H9 (cell line): ENCODE data around the gene BARHL2. TPM values are rescaled to one million over a fixed set of nuclear protein-coding genes. Genes with fewer than 3 reads are reported as not detected.

ENCODE experiments used
- DNase-seq: peaks from one replicate; pipeline ENCODE4 v3.0.0-alpha.2; 2017
- H2AFZ ChIP-seq: one replicate; pipeline ENCODE4 v1.6.1; 2013; ENCODE audit warnings: mild to moderate bottlenecking, low read length, control low read depth, moderate library complexity
- H2AK5ac ChIP-seq: 2 replicates; pipeline ENCODE4 v1.6.1; 2013; ENCODE audit warnings: low read length, control low read depth, mixed read lengths; ENCODE audit not compliant: insufficient read length
- H2BK120ac ChIP-seq: one replicate; pipeline ENCODE4 v1.6.1; 2013; ENCODE audit warnings: low read depth, mild to moderate bottlenecking, low read length, control low read depth, inconsistent platforms; ENCODE audit not compliant: poor library complexity, severe bottlenecking
- H2BK12ac ChIP-seq: 2 replicates; pipeline ENCODE4 v1.6.1; 2013; ENCODE audit warnings: low read length, control low read depth, mixed read lengths, low read depth; ENCODE audit not compliant: insufficient read length
- H2BK15ac ChIP-seq: 2 replicates; pipeline ENCODE4 v1.6.1; 2013; ENCODE audit warnings: low read depth, low read length, control low read depth
- H2BK20ac ChIP-seq: one replicate; pipeline ENCODE4 v1.6.1; 2013; ENCODE audit warnings: low read depth, mild to moderate bottlenecking, low read length, control low read depth, inconsistent platforms; ENCODE audit not compliant: poor library complexity, severe bottlenecking
- H2BK5ac ChIP-seq: 2 replicates; pipeline ENCODE4 v1.6.1; 2013; ENCODE audit warnings: low read length, control low read depth, mixed read lengths; ENCODE audit not compliant: insufficient read length
- H3K14ac ChIP-seq: 2 replicates; pipeline ENCODE4 v1.6.1; 2013; ENCODE audit warnings: low read length, control low read depth; ENCODE audit not compliant: insufficient read depth
- H3K18ac ChIP-seq: 2 replicates; pipeline ENCODE4 v1.6.1; 2013; ENCODE audit warnings: low read depth, mild to moderate bottlenecking, mixed read lengths, low read length, control low read depth; ENCODE audit not compliant: insufficient read length
- H3K23ac ChIP-seq: 2 replicates; pipeline ENCODE4 v1.6.1; 2013; ENCODE audit warnings: low read length, control low read depth, mixed read lengths, low read depth; ENCODE audit not compliant: insufficient read length
- H3K23me2 ChIP-seq: 2 replicates; pipeline ENCODE4 v1.6.1; 2013; ENCODE audit warnings: low read depth, mild to moderate bottlenecking, mixed read lengths, low read length, control low read depth; ENCODE audit not compliant: insufficient read length, poor library complexity, severe bottlenecking
- H3K27ac ChIP-seq: 2 replicates; pipeline ENCODE4 v1.5.1; 2013; ENCODE audit warnings: low read length, control low read depth, mixed read lengths, low read depth; ENCODE audit not compliant: insufficient read length
- H3K27me3 ChIP-seq: 2 replicates; pipeline ENCODE4 v1.6.1; 2013; ENCODE audit warnings: low read length, control low read depth, inconsistent platforms; ENCODE audit not compliant: insufficient read depth
- H3K4ac ChIP-seq: 2 replicates; pipeline ENCODE4 v1.6.1; 2013; ENCODE audit warnings: low read depth, mild to moderate bottlenecking, control low read depth, inconsistent platforms, low read length, moderate library complexity
- H3K4me1 ChIP-seq: 2 replicates; pipeline ENCODE4 v1.6.1; 2013; ENCODE audit warnings: low read length, control low read depth, inconsistent platforms; ENCODE audit not compliant: insufficient read depth
- H3K4me2 ChIP-seq: 2 replicates; pipeline ENCODE4 v1.6.1; 2013; ENCODE audit warnings: low read length, control low read depth, mixed read lengths; ENCODE audit not compliant: insufficient read length, insufficient read depth
- H3K56ac ChIP-seq: 2 replicates; pipeline ENCODE4 v1.6.1; 2013; ENCODE audit warnings: low read depth, mild to moderate bottlenecking, mixed read lengths, low read length, control low read depth; ENCODE audit not compliant: insufficient read length
- H3K79me1 ChIP-seq: 2 replicates; pipeline ENCODE4 v1.6.1; 2013; ENCODE audit warnings: low read depth, mild to moderate bottlenecking, moderate library complexity, low read length, control low read depth, inconsistent platforms; ENCODE audit not compliant: insufficient read depth, poor library complexity, severe bottlenecking
- H3K79me2 ChIP-seq: 2 replicates; pipeline ENCODE4 v1.6.1; 2013; ENCODE audit warnings: low read length, control low read depth, inconsistent platforms; ENCODE audit not compliant: insufficient read depth
- H3K9ac ChIP-seq: 2 replicates; pipeline ENCODE4 v1.6.1; 2013; ENCODE audit warnings: low read length, control low read depth, mixed read lengths; ENCODE audit not compliant: insufficient read length; ENCODE audit errors: extremely low read depth
- H3K9me3 ChIP-seq: one replicate; pipeline ENCODE4 v1.6.1; 2013; ENCODE audit warnings: low read depth, low read length, inconsistent platforms; ENCODE audit not compliant: control insufficient read depth
- H3T11ph ChIP-seq: one replicate; pipeline ENCODE4 v1.6.1; 2013; ENCODE audit warnings: mild to moderate bottlenecking, low read length, control low read depth, inconsistent platforms
- H4K20me1 ChIP-seq: one replicate; pipeline ENCODE4 v1.6.1; 2013; ENCODE audit not compliant: control insufficient read depth, insufficient read length, insufficient read depth
- H4K5ac ChIP-seq: 2 replicates; pipeline ENCODE4 v1.6.1; 2013; ENCODE audit warnings: low read depth, mild to moderate bottlenecking, mixed read lengths, low read length, control low read depth; ENCODE audit not compliant: insufficient read length
- H4K8ac ChIP-seq: replicated peaks from 2 replicates; pipeline ENCODE4 v1.6.1; 2013; ENCODE audit warnings: low read length, control low read depth, mixed read lengths, low read depth; ENCODE audit not compliant: insufficient read length
- H4K91ac ChIP-seq: 2 replicates; pipeline ENCODE4 v1.6.1; 2013; ENCODE audit warnings: low read depth, mild to moderate bottlenecking, moderate library complexity, mixed read lengths, low read length, control low read depth; ENCODE audit not compliant: insufficient read length
- H3K27ac Mint-ChIP-seq, 3 experiments: 2 replicates in 2 of 3; 3 replicates in 1 of 3; pipeline ENCODE4 v1.8.0; 2020 to 2021; ENCODE audit warnings: mixed read lengths in 3 of 3, mild to moderate bottlenecking in 1 of 3, moderate library complexity in 1 of 3
- H3K27me3 Mint-ChIP-seq: 2 replicates; pipeline ENCODE4 v1.8.0; 2021; ENCODE audit warnings: low read depth, mild to moderate bottlenecking, moderate library complexity, mixed read lengths
- H3K36me3 Mint-ChIP-seq, 3 experiments: 2 replicates in 2 of 3; 3 replicates in 1 of 3; pipeline ENCODE4 v1.8.0; 2020 to 2021; ENCODE audit warnings: low read depth in 3 of 3, mixed read lengths in 3 of 3; ENCODE audit not compliant: insufficient read depth in 1 of 3
- H3K4me1 Mint-ChIP-seq, 2 experiments: 2 replicates each; pipeline ENCODE4 v1.8.0; 2020; ENCODE audit warnings: mixed read lengths in 2 of 2
- H3K4me3 Mint-ChIP-seq, 2 experiments: 2 replicates in 1 of 2; 3 replicates in 1 of 2; pipeline ENCODE4 v1.8.0; 2020 to 2021; ENCODE audit warnings: mild to moderate bottlenecking in 2 of 2, mixed read lengths in 2 of 2, moderate library complexity in 1 of 2
- H3K9me3 Mint-ChIP-seq, 2 experiments: 2 replicates in 1 of 2; 3 replicates in 1 of 2; pipeline ENCODE4 v1.8.0; 2020; ENCODE audit warnings: mild to moderate bottlenecking in 2 of 2, mixed read lengths in 2 of 2, moderate library complexity in 1 of 2
- CTCF ChIP-seq: fragments of 200-600 bp; sonication (generic); conservative IDR thresholded peaks from 3 replicates; pipeline ENCODE4 v1.8.0; 2021; ENCODE audit warnings: antibody characterized with exemption, mild to moderate bottlenecking
- WGBS: extraction: QIAGEN DNeasy Blood & Tissue Kit; methylation state at CpG from one replicate; pipeline ENCODE4 v1.1.7; 2013; ENCODE audit warnings: missing lambda C conversion rate, low lambda C conversion rate, mixed read lengths; ENCODE audit not compliant: insufficient read length; ENCODE audit errors: extremely low coverage; 5-methylcytosine and 5-hydroxymethylcytosine counted together
- total RNA-seq: library from RNA; stranded (reverse); gene quantifications from 2 replicates; pipeline ENCODE4 v1.2.1, GENCODE V29; 2021

The BARHL2 gene
- total RNA-seq, 1 experiment from 2014 or later = not detected

- peaks cover 78% of the 10 kb centered on the region for H3K27me3 ChIP-seq
- TF ChIP-seq CTCF = no peak
- H2AFZ ChIP-seq = no peak overlapping the region
- Mint-ChIP-seq H3K27me3 (peaks cover 97% of the 10 kb centered on the region), H3K9me3 (peaks cover 0 to 4% of the 10 kb centered on the region in 2 experiments; a peak in 2 of 5 replicates), H3K27ac (no peak overlapping the region), H3K4me1 (peaks cover 23 to 48% of the 10 kb centered on the region in 2 experiments), H3K36me3 (no peaks in the 10 kb centered on the region; a peak in 1 of 7 replicates), H3K4me3 (peak overlapping the region; percentile 51 to 75)
- no peaks in the 10 kb centered on the region for H3K79me1 ChIP-seq
- no peak overlapping the region for H3K14ac ChIP-seq
- no peak overlapping the region for H2BK12ac ChIP-seq
- H4K20me1 ChIP-seq = peaks cover 5% of the 10 kb centered on the region
- H3K9ac ChIP-seq = no peak overlapping the region
- H3K4me2 ChIP-seq = peak overlapping the region; percentile 25
- H3K18ac ChIP-seq = no peak overlapping the region
- H2BK15ac ChIP-seq = no peak overlapping the region
- no peak overlapping the region for H2AK5ac ChIP-seq
- H3K9me3 ChIP-seq = no peaks in the 10 kb centered on the region
- H4K5ac ChIP-seq = no peak overlapping the region
- no peak overlapping the region for H3K56ac ChIP-seq
- H3K4me1 ChIP-seq = no peaks in the 10 kb centered on the region
- no peak overlapping the region for H4K91ac ChIP-seq
- no peak overlapping the region for H3K23ac ChIP-seq
- no peak overlapping the region for H2BK20ac ChIP-seq
- H3K23me2 ChIP-seq = peaks cover 8% of the 10 kb centered on the region
- no peak overlapping the region for H3T11ph ChIP-seq
- WGBS = no CpG with 5 or more reads among the region's 21 CpGs
- no peak overlapping the region for H3K27ac ChIP-seq
- DNase-seq = peak; percentile 87
- H2BK5ac ChIP-seq = no peak overlapping the region
- no peak overlapping the region for H4K8ac ChIP-seq
- no peaks in the 10 kb centered on the region for H3K79me2 ChIP-seq
- H2BK120ac ChIP-seq = no peak overlapping the region
- no peak overlapping the region for H3K4ac ChIP-seq
Measured at GRCh38 chr1:90707363-90707710, 9.8 kb downstream of the BARHL2 start.
